PC-3 (cell line): ENCODE results near the gene GPX4.

Experiments
- EZH2 ChIP-seq: fragments of 300-600 bp; sonication (generic); IDR thresholded peaks from one replicate; pipeline ENCODE4 v1.6.1; 2017; ENCODE audit warnings: antibody characterized with exemption, mild to moderate bottlenecking, low read length; ENCODE audit not compliant: unreplicated experiment
- EZH2phosphoT487 ChIP-seq: fragments of 300-600 bp; sonication (generic); IDR thresholded peaks from 2 replicates; pipeline ENCODE4 v1.6.1; 2018; ENCODE audit warnings: mild to moderate bottlenecking, antibody characterized with exemption, low read length, borderline replicate concordance
- TF ChIP-seq, protein P1 (sequence below): fragments of 300-600 bp; sonication (generic); conservative IDR thresholded peaks from 2 replicates; pipeline ENCODE4 v1.5.1; 2017; ENCODE audit warnings: antibody characterized with exemption, low read depth, mild to moderate bottlenecking, low read length

DNA sequence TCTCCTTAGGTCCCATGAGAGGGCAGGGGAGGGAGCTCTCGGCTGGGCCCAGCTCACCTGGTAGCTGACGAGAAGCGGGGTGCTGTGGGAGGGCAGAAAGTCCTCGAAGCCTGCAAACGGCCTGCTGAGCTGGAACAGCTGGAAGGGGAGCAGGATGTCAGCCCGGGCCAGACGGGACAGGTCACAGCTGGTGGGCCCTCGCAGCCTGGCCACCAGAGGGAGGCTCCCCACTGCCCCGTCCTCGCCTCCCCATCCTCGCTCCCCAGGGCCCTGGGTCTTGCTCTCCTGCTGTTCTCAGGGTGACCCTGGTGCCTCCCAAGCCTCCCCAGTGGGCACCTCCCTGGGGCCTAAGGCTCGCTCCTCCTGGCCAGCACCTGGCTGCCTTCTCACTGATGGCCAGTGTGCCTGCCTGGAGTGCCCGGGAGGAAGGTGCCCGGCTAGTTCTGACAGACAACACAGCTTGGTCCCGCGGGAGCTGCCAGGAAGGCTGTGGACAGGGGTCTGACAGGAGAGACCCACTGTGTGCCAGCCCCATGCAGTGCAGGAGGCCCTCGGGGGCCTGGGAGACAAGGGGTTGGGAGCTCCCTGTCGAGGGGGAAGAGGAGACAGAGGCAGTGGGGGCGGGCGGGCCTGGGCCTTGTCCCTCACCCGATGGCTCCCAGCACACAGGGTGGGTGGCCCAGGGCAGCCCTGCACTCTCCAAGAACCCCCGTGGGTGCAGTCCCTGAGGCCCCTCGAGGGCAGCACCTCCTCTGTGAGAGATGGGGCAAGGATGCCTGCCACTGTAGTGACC is 20.3 kb downstream of the GPX4 start:
- TF ChIP-seq EZH2 (no peak), EZH2phosphoT487 (no peak)
- TF ChIP-seq, protein P1, sequence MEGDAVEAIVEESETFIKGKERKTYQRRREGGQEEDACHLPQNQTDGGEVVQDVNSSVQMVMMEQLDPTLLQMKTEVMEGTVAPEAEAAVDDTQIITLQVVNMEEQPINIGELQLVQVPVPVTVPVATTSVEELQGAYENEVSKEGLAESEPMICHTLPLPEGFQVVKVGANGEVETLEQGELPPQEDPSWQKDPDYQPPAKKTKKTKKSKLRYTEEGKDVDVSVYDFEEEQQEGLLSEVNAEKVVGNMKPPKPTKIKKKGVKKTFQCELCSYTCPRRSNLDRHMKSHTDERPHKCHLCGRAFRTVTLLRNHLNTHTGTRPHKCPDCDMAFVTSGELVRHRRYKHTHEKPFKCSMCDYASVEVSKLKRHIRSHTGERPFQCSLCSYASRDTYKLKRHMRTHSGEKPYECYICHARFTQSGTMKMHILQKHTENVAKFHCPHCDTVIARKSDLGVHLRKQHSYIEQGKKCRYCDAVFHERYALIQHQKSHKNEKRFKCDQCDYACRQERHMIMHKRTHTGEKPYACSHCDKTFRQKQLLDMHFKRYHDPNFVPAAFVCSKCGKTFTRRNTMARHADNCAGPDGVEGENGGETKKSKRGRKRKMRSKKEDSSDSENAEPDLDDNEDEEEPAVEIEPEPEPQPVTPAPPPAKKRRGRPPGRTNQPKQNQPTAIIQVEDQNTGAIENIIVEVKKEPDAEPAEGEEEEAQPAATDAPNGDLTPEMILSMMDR, result no peak
